ENCODE measurements around the gene DRAM2.

DNA sequence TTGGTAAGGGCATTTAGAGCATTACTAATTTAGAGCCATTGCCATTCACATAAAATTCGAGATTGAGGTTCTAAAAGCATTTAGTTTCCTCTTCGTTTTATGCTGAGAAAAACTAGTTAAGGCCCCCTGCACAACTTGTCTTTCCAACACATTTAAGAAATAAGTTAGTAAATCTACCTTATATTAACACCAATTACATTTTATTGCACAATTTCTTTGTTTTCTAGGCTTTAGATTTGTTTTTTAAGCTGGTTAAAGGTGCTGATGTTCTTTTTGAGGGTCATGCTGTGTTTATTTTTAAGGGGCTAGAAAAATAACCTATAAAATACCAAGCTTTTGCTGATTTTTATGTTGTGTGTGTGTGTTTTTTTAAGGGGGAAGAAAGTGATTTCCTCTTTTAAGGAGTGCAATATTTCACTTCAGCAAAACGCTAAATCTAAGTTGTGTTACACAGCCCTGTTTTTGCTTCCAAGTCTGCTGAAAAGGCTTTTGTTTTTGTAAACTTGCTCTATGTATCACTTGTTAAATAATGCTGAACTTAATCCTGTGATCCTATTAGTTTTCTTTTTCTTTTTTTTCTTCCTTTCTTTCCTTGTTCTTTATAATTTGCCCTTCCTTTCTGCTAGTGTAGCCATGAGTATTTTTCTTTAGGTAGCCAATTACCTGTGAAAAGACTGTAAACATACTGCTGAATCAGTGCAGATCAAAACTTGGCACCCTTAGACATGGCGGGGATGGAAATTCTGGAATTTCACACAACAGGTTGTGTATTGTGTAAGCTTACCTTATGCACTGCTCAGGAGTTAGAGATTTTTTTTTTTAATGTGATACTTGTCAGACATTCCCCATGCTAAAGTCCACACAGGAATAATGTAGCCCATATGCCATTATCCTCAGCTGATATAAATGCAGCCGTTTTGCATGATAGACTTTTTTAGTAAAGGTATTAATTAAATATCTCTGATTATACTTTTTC is 1.6 kb upstream of the DRAM2 start:
- TF ChIP-seq CTCF (IDR thresholded peaks at IDR 0.05) (no peak), POLR2A (IDR thresholded peaks at IDR 0.05) (no peak)
